A549 (cell line): ENCODE measurements around the gene ZBTB39.
"Not testable (repeated sequence)": the region's sequence is repeated elsewhere in the genome, so short reads cannot be mapped to it uniquely, and the experiment has no call there.

Experiments
- CBX2 ChIP-seq: fragments of 200-600 bp; sonication (generic); IDR thresholded peaks from 2 replicates; pipeline ENCODE4 v1.6.1; 2016; ENCODE audit warnings: low read depth, mild to moderate bottlenecking, borderline replicate concordance
- CTCF ChIP-seq: fragments of >200 bp; sonication (Bioruptor Twin); formaldehyde crosslinking; IDR thresholded peaks from 3 replicates; pipeline ENCODE4 v1.5.1; 2016
- ELK1 ChIP-seq: fragments of 150-350 bp; IDR thresholded peaks from 2 replicates; pipeline ENCODE4 v1.6.1; 2014; ENCODE audit warnings: low read depth, mild to moderate bottlenecking, low read length
- KDM5A ChIP-seq: fragments of 200-600 bp; sonication (generic); IDR thresholded peaks from 2 replicates; pipeline ENCODE4 v1.6.1; 2016; ENCODE audit warnings: antibody characterized with exemption, mild to moderate bottlenecking
- MAX ChIP-seq: IDR thresholded peaks from 2 replicates; pipeline ENCODE4 v1.6.1; 2012
- NFE2L2 ChIP-seq: fragments of 150-350 bp; conservative IDR thresholded peaks from 2 replicates; pipeline ENCODE4 v1.6.1; 2014; ENCODE audit warnings: low read length
- USF2 ChIP-seq: fragments of 450-650 bp; IDR thresholded peaks from 2 replicates; pipeline ENCODE4 v1.6.1; 2014; ENCODE audit warnings: antibody characterized with exemption

- TF ChIP-seq MAX, KDM5A, CTCF, CBX2, USF2, NFE2L2, ELK1: not testable (repeated sequence)
Measured at GRCh38 chr12:56974224-56974623, 32.1 kb downstream of the ZBTB39 start.
